ENCODE measurements around the gene EPX.

The EPX gene

DNA sequence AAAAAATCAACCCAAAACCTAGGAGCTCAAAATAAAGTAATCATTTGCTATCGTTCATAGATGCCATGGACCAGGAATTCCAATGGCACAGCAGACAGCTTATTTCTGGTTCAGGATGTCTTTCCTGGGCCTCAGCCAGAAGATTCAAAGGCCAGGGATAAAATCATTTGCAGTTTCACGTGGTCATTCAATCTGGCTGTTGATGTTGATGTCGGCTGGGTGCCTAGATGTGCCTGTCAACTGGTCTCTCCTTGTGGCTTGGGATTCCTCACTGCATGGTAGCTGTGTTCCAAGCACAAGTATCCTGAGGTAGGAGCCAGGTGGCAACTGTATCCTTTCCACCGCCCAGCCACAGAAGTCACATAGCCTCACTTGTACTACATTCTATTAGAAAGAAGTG, 10.7 kb upstream of the EPX start:
- no peaks in the 10 kb centered on the region for H3K9me3 ChIP-seq (replicated peaks in 1 of 11)
- H3K4me2 ChIP-seq, result no peak overlapping the region
- no peaks in the 10 kb centered on the region for H4K20me1 ChIP-seq
- peaks cover 23 to 37% (median 31%) of the 10 kb centered on the region in 10 experiments for H3K4me1 ChIP-seq
- no peak for TF ChIP-seq Cebpa-rat (IDR thresholded peaks at IDR 0.05)
- no peaks in the 10 kb centered on the region for H3K27me3 ChIP-seq
- H3K9ac ChIP-seq, result no peak overlapping the region
- no peaks in the 10 kb centered on the region for H3K36me3 ChIP-seq
- H3K4me3 ChIP-seq, result no peak overlapping the region
- H3K27ac ChIP-seq, result no peak overlapping the region

DNA sequence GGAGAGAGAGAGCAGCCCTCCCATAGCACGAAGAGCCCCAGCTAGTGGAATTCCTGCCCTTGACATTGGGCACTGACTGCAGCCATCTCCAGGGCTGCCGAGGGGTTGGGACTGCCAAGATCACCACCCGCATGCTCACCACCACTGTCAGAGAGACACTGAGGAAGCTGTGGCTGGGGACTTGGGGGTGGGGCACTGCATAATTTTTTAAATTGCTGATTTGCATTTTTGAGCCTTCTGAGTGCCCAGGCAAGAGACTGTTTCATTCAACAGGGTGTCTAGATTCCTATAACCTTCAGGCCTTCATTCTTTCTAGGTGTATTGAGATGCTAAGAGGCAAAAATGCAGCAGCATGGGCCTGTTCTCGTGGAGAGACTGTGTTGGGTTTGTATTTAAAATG, 9.0 kb upstream of the EPX start:
- Histone ChIP-seq H3K4me1 (peaks cover 23 to 37% (median 31%) of the 10 kb centered on the region in 10 experiments), H3K36me3 (no peaks in the 10 kb centered on the region), H3K9me3 (replicated peaks in 1 of 11) (no peaks in the 10 kb centered on the region), H3K4me2 (peak overlapping the region in 4 of 11 experiments; percentile 15 to 69 (median 31); a peak in 7 of 22 replicates), H3K9ac (no peak overlapping the region), H3K27me3 (no peaks in the 10 kb centered on the region), H3K27ac (no peak overlapping the region), H4K20me1 (no peaks in the 10 kb centered on the region), H3K4me3 (no peak overlapping the region)
- TF ChIP-seq Cebpa-rat (IDR thresholded peaks at IDR 0.05), result no peak

DNA sequence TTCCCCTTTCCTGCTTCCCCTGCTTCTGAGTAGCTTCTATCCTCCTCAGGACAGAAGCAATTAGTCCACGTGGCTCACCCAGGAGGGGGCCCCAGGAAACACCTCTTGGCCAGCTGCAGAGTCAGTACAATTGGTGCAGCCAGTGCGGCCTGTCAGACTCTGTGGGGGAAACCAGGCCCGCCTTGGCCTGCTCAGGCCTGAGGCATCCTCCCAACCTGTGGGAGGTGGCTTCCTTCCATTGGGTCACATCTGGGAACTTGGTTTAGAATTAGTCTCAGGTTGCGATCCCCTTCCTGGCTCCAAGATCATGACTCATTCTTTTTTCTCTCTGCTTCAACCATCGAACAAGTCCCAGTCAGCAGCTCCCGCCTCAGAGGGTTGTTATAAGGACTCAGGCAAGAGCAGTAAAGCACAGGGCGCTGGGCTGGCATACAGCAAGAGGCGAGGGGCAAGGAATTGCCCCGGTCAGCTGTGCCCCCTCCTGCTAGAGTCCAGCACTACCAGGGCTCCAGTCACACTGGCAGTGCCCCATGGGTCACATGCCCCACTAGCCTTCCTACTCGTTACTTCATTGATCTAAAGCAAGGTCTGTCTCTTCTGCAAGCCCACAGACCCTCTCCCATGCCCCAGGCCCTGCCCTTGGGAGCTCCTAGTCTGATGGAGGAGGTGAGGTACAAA, 8.1 kb upstream of the EPX start:
- Histone ChIP-seq H3K9ac (no peak overlapping the region), H3K4me1 (peaks cover 27 to 43% (median 37%) of the 10 kb centered on the region in 10 experiments), H3K27ac (0 out of 22 replicates have a peak overlapping the region, but pooled peaks of 1 of the 11 experiments have one; percentile 2), H3K27me3 (no peaks in the 10 kb centered on the region), H3K36me3 (no peaks in the 10 kb centered on the region), H3K4me3 (no peak overlapping the region), H3K9me3 (replicated peaks in 1 of 11) (no peaks in the 10 kb centered on the region), H3K4me2 (peak overlapping the region; percentile 12 to 77 (median 46); a peak in 17 of 22 replicates), H4K20me1 (no peaks in the 10 kb centered on the region)
- no peak for TF ChIP-seq Cebpa-rat (IDR thresholded peaks at IDR 0.05)

DNA sequence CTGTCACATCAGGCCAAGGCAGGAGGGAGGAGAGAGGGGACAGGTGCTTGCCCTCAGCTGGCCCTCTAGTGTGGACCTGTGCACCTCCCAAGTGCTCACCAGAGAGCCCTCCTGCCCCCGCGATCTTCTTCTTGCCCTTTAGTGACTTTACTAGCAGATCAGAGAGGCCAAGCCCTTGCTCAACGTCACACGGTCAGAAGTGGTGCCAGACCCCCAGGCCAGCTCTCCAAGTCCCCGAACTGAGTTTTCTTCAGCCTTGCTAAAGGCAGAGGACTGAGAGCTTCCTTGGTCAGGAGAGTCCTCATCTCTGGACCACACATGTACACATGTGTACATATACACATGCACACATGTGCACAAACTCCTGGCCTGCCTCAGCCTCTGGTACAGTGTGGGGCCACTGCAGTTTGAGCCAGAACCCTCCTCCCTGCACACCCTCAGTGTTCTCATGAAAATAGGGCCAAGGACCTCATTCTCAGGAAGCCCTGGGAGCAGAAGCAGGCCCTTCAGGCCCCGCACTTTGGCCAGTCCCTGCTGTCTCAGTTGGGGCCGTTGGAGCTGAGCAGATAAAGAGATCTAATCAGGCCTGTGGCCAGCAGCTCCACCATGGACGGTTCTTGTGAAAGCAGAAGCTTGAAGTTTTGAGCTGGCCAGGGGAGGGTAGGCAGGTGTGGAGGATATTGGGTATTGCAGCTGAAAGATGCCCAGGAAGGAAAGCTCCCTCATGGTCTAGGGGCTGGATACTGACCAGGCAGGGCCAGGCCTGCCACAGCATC, 7.4 kb upstream of the EPX start:
- Histone ChIP-seq H3K4me3 (no peak overlapping the region), H3K4me2 (peak overlapping the region; percentile 46 to 78 (median 72)), H4K20me1 (no peaks in the 10 kb centered on the region; a peak in 1 of 22 replicates), H3K9ac (no peak overlapping the region), H3K4me1 (peaks cover 34 to 50% (median 44%) of the 10 kb centered on the region in 10 experiments), H3K27ac (peak overlapping the region in 1 of 11 experiments; percentile 2; a peak in 1 of 22 replicates), H3K27me3 (no peaks in the 10 kb centered on the region), H3K9me3 (replicated peaks in 1 of 11) (no peaks in the 10 kb centered on the region), H3K36me3 (no peaks in the 10 kb centered on the region)
- TF ChIP-seq Cebpa-rat (IDR thresholded peaks at IDR 0.05), result no peak

DNA sequence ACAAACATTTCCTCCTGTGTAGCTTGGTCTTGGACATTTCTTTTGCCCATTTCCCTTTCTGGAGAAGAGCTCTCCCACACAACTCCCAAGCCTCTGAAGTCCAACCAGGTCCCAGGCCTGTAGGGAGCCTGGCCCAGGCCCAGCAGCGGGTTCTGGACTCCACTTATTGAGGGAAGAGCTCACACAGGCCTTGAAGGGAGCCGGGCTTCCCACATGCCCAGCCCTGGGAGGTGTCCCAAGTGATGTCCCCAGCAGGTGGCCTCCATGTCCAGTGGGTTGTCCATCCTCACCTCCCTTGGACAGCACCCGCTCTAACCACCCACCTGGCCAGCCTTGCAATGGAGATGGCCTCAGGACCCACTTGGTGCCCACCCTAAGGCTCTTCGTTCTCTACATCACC, 5.9 kb upstream of the EPX start:
- Histone ChIP-seq H4K20me1 (no peaks in the 10 kb centered on the region; a peak in 1 of 22 replicates), H3K9me3 (replicated peaks in 1 of 11) (no peaks in the 10 kb centered on the region), H3K4me2 (peak overlapping the region; percentile 26 to 78 (median 72)), H3K4me3 (no peak overlapping the region), H3K4me1 (peaks cover 34 to 53% (median 45%) of the 10 kb centered on the region in 10 experiments), H3K36me3 (no peaks in the 10 kb centered on the region), H3K27ac (no peak overlapping the region), H3K27me3 (no peaks in the 10 kb centered on the region), H3K9ac (no peak overlapping the region)
- TF ChIP-seq Cebpa-rat (IDR thresholded peaks at IDR 0.05), result no peak

DNA sequence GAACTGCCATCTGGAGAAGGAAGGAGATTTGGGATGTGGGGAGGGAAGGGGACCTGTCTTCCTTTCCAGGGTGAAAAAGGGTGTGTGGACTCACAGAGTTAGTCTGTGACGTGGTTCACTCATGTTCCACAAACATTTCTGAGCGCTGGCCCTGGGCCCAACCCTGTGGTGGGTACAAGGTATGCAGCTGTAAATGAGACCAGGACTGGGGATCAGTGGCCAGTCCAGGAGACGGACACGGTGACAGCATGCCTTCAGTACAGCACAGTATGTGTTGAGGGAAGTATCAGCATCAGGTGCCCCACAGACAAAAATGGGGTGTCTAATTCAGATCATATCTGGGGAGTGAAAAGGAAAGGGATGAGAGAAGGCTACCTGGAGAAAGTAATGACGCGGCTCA, 5.5 kb upstream of the EPX start:
- no peaks in the 10 kb centered on the region for H3K36me3 ChIP-seq
- H3K9ac ChIP-seq, result no peak overlapping the region
- no peak overlapping the region for H3K27ac ChIP-seq
- H3K9me3 ChIP-seq (replicated peaks in 1 of 11), result no peaks in the 10 kb centered on the region
- no peaks in the 10 kb centered on the region; a peak in 1 of 22 replicates for H4K20me1 ChIP-seq
- H3K4me1 ChIP-seq, result peaks cover 34 to 53% (median 45%) of the 10 kb centered on the region in 10 experiments
- TF ChIP-seq Cebpa-rat (IDR thresholded peaks at IDR 0.05), result no peak
- H3K27me3 ChIP-seq, result no peaks in the 10 kb centered on the region
- no peak overlapping the region for H3K4me2 ChIP-seq
- H3K4me3 ChIP-seq, result no peak overlapping the region

DNA sequence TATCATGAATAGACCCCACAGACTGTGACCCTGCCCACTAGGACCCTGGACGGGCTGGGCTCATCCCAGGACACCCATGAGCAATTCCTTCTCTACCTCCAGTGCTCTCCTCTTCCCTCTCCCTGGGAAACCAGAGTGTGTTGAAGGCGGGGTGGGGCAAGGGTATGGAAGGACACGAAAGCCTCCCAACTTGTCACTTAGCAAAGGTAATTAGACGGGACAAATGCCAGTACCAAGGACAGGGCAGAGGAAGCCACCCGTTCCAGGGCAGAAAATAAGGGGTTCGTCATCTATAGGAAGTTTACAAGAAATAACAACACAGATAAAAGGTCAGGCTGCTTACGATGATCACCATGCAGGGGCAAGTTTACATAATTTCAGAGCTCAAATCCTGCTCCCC, 4.9 kb upstream of the EPX start:
- Histone ChIP-seq H3K36me3 (no peaks in the 10 kb centered on the region), H4K20me1 (no peaks in the 10 kb centered on the region; a peak in 1 of 22 replicates), H3K9me3 (replicated peaks in 1 of 11) (no peaks in the 10 kb centered on the region), H3K27ac (no peak overlapping the region), H3K4me3 (no peak overlapping the region), H3K4me2 (no peak overlapping the region), H3K4me1 (peaks cover 39 to 59% (median 49%) of the 10 kb centered on the region in 10 experiments), H3K9ac (no peak overlapping the region), H3K27me3 (no peaks in the 10 kb centered on the region)
- no peak for TF ChIP-seq Cebpa-rat (IDR thresholded peaks at IDR 0.05)

DNA sequence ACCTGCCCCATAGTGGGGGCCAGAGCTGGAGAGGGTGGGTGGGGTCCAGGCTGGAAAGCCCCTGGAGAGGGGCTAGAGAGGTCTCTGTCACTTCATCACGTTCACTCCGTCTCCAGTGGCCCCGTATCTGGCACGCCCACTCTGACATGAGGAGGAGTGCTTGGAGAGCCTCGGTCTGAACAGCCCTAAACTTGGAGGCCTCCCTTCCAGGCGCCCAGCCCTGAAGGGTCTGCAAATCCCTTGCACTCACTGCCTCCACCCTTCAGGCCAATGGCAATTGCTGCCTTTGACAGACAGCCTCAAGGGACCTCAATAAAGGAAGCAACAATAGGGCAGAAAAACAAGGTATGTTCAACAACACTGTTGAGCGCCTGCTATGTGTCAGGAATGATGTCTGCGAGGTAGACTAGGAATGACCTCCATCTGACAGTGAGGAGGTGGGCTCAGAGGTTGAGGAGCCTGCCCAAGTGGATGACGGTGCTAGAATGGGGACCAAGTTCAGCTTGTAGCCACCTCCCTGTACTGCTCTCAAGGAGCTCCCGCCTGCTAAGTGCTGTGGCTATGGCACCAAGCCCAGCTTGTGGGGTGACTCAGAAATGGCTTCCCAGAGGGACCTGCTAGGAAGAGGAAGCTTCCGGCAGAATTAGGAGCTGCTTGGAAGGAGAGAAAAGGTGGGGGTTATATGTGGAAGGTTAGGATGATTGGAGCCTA, 2.9 kb upstream of the EPX start:
- no peak for TF ChIP-seq Cebpa-rat (IDR thresholded peaks at IDR 0.05)
- Histone ChIP-seq H4K20me1 (peaks cover 0 to 7% (median 0%) of the 10 kb centered on the region in 11 experiments; a peak in 2 of 22 replicates), H3K27ac (no peak overlapping the region), H3K9me3 (replicated peaks in 1 of 11) (no peaks in the 10 kb centered on the region), H3K4me2 (peak overlapping the region; percentile 39 to 77 (median 57); a peak in 21 of 22 replicates), H3K4me3 (no peak overlapping the region), H3K27me3 (no peaks in the 10 kb centered on the region), H3K9ac (no peak overlapping the region), H3K36me3 (no peaks in the 10 kb centered on the region), H3K4me1 (peaks cover 29 to 50% (median 45%) of the 10 kb centered on the region in 10 experiments)
